HG02870 (cell line): ENCODE data around the gene CCBE1.
"Not testable (repeated sequence)": the region's sequence is repeated elsewhere in the genome, so short reads cannot be mapped to it uniquely, and the experiment has no call there.

Source experiments
- ATAC-seq: cut with Tn5 transposase; IDR thresholded peaks from one replicate; pipeline ENCODE4 v1.9.1; 2021; ENCODE audit warnings: mild to moderate bottlenecking, moderate library complexity; ENCODE audit not compliant: unreplicated experiment

Gene CCBE1

GRCh38 chr18:59697236-59697932 lies at the start of gene CCBE1:
Gene CCBE1, minus strand, starts transcription at chr18:59697423.
- peak; percentile 51 for ATAC-seq

GRCh38 chr18:59744271-59744721 lies 47.1 kb upstream of the CCBE1 start:
- ATAC-seq = no peak

DNA sequence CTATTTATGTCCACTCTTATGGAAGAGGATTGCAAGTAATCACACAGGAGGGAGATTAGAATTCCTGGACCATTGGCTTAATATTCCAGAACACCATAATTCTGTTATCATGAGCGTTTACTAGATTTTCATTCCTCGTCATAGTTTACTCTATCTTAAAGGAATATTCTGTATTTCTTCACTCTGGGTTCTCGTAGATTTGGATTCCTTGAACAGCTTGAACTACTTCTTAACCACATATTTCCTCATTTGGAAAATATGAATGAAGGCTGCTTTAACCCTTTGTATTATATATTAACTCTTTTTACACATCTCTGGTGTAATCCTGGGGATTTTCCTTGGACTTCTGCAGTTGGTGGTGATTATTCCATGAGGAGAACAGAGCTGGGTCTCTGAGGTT lies 46.3 kb upstream of the CCBE1 start:
- ATAC-seq = no peak

DNA sequence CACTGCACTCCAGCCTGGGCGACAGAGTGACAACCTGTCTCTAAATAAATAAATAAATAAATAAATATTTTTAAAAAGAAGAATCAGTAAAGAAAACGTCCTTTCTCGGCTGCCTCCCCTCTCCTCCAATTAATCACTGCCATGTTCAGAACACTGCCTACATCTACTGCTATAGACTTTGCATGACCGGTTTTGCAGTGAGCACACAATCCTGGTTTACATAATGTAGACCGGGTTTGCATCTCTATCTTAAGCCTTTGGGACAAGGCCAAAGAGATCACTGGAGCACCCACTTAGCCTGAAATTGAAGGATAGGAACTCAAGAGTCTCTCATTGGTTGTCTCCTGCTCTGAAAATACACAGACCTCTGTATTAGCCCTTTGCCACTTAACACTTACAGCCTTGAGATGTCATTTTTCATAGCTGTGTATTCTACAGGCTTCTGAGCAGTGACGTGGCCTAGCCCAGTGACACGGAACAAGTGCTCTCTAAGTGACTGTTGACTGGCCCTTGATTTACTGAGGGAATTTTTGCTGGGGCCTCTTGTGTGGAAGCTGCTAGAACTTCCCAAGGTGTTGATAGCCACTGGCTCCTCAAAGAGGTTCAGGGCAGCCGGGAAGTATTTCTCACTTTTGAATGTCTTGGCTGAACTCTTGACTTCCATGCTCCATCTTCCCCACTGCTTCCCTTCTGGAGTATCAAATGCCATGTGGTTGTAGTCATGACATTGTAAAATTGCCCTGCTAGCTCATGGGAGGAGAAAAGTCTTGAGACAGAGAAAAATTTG lies 45.3 kb upstream of the CCBE1 start:
- no peak for ATAC-seq

- ATAC-seq = no peak
Measured at GRCh38 chr18:59740141-59740540, 42.9 kb upstream of the CCBE1 start.

DNA sequence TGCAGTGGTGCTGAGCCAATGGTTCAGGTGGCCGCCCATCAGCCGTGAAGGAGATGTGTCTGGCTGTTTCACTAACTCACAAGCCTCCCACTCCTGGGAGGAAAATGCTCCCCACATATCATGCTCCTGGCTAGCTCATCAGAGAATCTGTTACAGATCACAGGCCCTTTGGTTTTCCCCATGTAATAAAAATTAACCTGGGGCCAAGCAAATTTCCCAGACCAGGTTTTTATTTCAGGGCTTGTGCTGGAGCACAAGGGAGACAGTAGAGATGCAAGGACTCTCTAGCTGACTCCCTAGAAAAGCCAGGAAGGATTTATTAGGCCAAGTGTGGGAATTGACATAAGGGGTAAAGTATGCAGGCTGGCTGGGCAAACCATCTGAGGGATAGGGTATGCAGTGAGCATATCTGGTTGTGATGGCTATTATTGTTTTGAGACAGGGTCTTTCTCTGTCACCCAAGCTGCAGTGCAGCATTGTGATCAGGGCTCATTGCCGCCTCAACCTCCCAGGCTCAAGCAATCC lies 40.6 kb upstream of the CCBE1 start:
- no peak for ATAC-seq

DNA sequence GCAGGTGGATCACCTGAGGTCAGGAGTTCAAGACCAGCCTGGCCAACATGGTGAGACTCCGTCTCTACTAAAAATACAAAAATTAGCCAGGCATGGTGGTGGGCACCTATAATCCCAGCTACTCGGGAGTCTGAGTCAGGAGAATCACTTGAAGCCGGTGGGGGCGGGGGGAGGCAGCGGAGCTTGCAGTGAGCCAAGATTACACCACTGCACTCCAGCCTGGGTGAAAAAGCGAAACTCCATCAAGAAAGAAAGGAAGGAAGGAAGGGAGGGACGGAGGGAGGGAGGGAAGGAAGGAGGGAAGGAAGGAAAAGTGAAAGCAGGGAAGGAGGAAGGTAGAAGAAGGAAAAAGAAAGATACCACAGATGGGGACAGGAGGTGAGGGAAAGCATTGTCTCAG lies 40.1 kb upstream of the CCBE1 start:
- ATAC-seq = not testable (repeated sequence)

DNA sequence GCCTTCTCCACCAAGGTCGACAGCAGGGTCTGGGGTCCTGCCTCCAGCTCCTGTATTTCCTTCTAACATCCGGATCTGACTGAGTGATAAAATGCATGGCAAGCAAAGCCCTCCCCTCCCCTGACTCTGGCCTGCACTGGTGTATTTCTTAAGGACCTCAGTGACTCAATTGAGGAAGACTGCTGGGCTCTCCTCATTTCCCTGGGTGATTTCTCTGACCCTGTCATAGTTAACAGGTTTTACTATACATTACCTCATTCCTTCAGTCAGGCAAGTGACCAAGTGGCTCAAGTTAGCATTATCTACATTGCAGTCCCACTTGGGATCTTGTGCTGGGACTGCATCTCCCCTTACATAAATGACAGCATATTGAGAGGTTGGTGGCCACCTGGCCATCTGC lies 38.8 kb upstream of the CCBE1 start:
- ATAC-seq = no peak

DNA sequence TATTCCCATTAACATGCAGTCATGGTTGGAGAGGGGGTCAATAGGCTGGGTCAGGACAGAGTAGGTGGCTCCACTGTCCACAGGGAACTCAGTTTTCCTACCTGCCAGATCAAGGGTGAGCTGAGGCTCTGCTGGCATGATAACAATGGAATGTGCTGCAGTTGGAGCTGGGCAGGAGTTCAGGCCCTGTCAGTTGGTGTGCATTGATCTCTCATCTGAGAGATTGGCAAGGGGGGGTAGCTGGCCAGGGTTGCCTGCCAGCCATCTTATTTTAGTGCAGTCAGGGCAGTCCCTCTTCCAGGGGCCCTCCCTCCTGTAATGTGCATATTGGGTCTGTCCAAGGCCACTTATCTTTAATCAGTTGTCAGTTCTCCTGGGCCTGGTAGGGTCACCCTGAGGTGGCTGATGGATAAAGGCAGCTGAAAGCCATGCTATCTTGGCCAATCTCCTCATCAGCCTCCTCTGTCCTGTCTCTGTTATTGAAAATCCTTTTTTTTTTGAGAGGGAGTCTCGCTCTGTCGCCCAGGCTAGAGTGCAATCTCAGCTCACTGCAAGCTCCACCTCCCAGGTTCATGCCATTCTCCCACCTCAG lies 38.1 kb upstream of the CCBE1 start:
- ATAC-seq = no peak

- no peak for ATAC-seq
Measured at GRCh38 chr18:59733421-59733820, 36.2 kb upstream of the CCBE1 start.

DNA sequence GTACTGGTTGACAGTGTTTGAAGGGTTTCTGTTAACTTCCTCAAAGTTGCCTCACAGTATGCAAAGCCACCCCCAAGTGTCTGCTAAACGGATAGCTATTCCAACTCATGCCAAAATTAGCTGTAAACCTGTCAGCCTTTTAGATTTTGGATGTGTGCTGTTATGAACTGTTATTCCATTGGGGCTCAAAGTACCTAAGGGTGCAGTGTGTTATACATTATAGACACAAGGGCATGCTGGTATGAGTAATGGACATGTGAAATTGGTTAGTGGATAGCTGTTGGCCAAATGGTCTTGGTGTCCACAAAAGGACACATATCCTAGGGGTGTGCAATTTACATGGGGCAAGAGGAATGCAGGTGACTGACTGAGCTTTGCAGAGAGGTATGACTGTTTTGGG lies 33.7 kb upstream of the CCBE1 start:
- ATAC-seq = no peak

- no peak for ATAC-seq
Measured at GRCh38 chr18:59729781-59730180, 32.6 kb upstream of the CCBE1 start.

DNA sequence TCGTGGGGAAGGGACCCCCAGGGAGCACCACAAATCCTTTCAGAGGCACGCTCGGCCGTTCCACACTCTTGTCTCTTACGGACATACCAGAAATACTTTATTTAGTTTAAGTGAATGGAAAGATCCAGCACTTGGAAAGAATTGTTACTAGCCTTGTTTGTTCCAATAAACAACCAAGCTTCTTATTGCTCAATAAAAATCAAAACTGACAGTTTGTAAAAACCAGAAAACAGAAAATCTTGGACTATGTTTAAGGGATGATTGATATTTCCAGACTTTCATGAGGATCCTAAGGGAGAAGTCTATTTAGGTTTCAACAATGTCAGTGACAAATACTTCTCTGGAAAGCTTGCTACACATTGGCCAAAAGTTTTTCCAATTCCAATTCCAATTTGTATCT lies 31.6 kb upstream of the CCBE1 start:
- ATAC-seq = no peak

- ATAC-seq = no peak
Measured at GRCh38 chr18:59725142-59725541, 27.9 kb upstream of the CCBE1 start.

DNA sequence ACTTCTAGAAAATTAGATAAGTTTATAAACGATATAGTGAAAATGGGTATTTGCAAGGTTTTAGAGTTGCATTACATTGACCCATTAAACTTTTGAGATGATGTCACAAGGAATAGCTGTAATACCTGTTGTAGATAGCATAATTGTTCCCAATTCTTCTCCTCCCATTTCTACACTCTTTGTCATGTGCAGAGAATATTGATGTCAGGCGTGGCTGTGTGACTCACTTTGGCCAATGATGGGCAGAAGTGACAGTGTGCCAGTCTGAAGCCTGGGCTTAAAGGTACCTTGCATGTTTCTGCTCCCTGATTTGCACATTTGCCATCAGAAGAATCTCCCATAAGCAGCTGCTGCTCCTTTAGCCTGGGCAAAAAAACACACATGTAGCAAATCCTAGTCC lies 26.9 kb upstream of the CCBE1 start:
- no peak for ATAC-seq

- no peak for ATAC-seq
Measured at GRCh38 chr18:59721931-59722330, 24.7 kb upstream of the CCBE1 start.

DNA sequence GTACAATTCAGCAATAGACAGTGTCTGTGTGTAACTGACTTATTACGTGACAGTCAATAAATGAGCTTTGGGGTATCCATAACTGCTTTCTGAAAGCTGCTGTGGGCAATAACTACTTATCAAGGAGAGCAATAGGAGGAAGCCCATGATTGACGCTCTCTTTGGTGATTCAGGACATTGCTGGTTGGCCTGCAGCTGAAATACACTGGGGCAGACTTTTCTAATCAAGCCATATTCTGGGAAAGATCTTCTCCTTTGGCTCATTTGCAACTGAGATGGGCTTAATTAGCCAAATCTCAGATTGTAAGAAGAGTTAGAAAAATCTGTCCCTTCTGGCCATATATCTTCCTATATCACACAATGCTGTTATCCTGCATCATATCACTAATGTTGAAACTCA lies 24.0 kb upstream of the CCBE1 start:
- ATAC-seq = no peak

GRCh38 chr18:59719544-59720181 lies 22.4 kb upstream of the CCBE1 start:
- ATAC-seq = no peak

DNA sequence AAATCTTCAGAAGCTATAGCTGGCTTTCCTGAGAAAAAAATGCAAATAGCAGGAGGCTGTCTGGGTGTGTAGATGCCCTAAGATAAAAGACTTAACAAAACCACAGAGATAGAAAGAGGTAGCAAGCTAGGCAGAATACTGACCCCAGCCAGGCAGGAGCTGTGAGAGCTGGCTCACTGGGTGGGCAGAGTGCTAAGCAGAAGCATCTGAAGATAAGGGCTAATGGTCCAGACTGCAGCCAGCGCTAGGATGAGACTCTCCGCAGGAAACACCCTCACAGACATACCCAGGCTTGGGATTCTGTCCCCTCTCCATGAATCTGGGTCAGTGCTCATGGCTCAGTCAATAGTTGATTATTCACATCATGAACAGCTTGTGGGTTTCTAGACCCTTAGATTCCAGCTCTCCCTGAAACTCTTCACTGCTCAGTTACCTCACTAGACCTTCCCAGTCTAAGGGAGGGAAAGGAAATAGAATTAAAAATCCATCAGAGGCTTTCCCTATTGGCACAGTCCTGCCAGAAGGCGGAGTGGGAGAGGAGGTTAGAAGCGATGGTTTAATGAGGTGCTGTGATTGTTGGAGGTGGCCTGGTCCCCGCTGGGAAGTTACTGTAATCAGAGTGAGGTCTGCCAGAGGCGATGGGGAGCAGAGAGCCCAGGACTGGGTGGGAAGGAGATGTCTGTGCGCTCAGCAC lies 21.4 kb upstream of the CCBE1 start:
- ATAC-seq = no peak

DNA sequence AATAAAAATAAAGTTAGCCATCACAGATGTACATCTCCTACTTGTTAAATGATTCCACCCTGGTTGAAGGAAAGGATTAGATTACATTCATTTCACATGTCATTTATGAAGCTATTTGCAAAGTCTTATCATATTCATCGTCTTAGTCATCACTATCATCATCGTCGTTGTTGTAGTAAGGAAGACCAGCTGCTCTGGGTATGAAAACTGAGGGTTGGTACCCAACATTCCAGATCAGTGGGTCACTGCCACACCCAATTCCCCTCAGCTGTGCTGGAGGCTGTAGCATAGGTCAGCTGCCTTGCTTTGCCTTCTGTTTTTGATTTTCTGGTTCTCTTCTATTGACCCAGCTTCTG lies 20.9 kb upstream of the CCBE1 start:
- ATAC-seq = no peak

GRCh38 chr18:59717291-59717690 lies 20.1 kb upstream of the CCBE1 start:
- no peak for ATAC-seq
